HFFc6 (cell line): Measurements from ENCODE around the gene POU2F1. TPM values are rescaled to one million over a fixed set of nuclear protein-coding genes. Genes with fewer than 3 reads are reported as not detected.

Experiments
- DNase-seq: peaks from one replicate; pipeline ENCODE4 v3.0.0-alpha.2; 2018
- H3K27ac Mint-ChIP-seq: 2 replicates; pipeline ENCODE4 v1.8.0; 2020; ENCODE audit warnings: mild to moderate bottlenecking, mixed read lengths
- H3K27me3 Mint-ChIP-seq: 2 replicates; pipeline ENCODE4 v1.8.0; 2021; ENCODE audit warnings: mild to moderate bottlenecking, moderate library complexity, mixed read lengths; ENCODE audit not compliant: insufficient read depth
- H3K36me3 Mint-ChIP-seq: 2 replicates; pipeline ENCODE4 v1.8.0; 2021; ENCODE audit warnings: low read depth, mixed read lengths
- H3K4me1 Mint-ChIP-seq: 2 replicates; pipeline ENCODE4 v1.8.0; 2020; ENCODE audit warnings: low read depth, mixed read lengths
- H3K4me3 Mint-ChIP-seq: 2 replicates; pipeline ENCODE4 v1.8.0; 2020; ENCODE audit warnings: mild to moderate bottlenecking, moderate library complexity, mixed read lengths
- H3K9me3 Mint-ChIP-seq: 2 replicates; pipeline ENCODE4 v1.8.0; 2020; ENCODE audit warnings: mild to moderate bottlenecking, mixed read lengths
- CTCF ChIP-seq: fragments of 200-600 bp; sonication (generic); IDR thresholded peaks from 2 replicates; pipeline ENCODE4 v1.5.0; 2021; ENCODE audit warnings: antibody characterized with exemption, mild to moderate bottlenecking
- total RNA-seq, 6 experiments: library from RNA; stranded (reverse); fragmentation: NEBNext Ultra II Directional; extraction: Animal tissue kit (Norgen Biotek cat#: 25700); gene quantifications; 2 replicates in 1 of 6; 3 replicates in 5 of 6; pipeline ENCODE4 v1.2.3, GENCODE V29; 2021

The POU2F1 gene
- total RNA-seq, 6 experiments from 2014 or later = 3.4 to 6.6 (median 4.4) TPM

- Mint-ChIP-seq H3K9me3 (no peaks in the 10 kb centered on the region), H3K4me3 (no peak overlapping the region), H3K4me1 (peaks cover 2% of the 10 kb centered on the region), H3K27me3 (peaks cover 9% of the 10 kb centered on the region), H3K27ac (no peak overlapping the region), H3K36me3 (no peaks in the 10 kb centered on the region)
- no peak for TF ChIP-seq CTCF
- DNase-seq = no peak
Observed at GRCh38 chr1:167190747-167191237, 29.9 kb upstream of the POU2F1 start.

- Mint-ChIP-seq H3K4me1 (peaks cover 13% of the 10 kb centered on the region), H3K27ac (no peak overlapping the region), H3K36me3 (no peaks in the 10 kb centered on the region), H3K9me3 (no peaks in the 10 kb centered on the region), H3K4me3 (no peak overlapping the region), H3K27me3 (peaks cover 7% of the 10 kb centered on the region)
- no peak for DNase-seq
- no peak for TF ChIP-seq CTCF
Observed at GRCh38 chr1:167191958-167192357, 28.7 kb upstream of the POU2F1 start.

GRCh38 chr1:167194182-167194581 is 26.5 kb upstream of the POU2F1 start:
- Mint-ChIP-seq H3K36me3 (no peaks in the 10 kb centered on the region), H3K9me3 (no peaks in the 10 kb centered on the region), H3K27me3 (peaks cover 7% of the 10 kb centered on the region), H3K4me3 (no peak overlapping the region), H3K27ac (no peak overlapping the region), H3K4me1 (peaks cover 19% of the 10 kb centered on the region)
- no peak for DNase-seq
- no peak for TF ChIP-seq CTCF

- H3K36me3 Mint-ChIP-seq = no peaks in the 10 kb centered on the region
- H3K9me3 Mint-ChIP-seq = no peaks in the 10 kb centered on the region
- DNase-seq = no peak
- TF ChIP-seq CTCF = no peak
- no peak overlapping the region for H3K27ac Mint-ChIP-seq
- H3K4me1 Mint-ChIP-seq = peaks cover 19% of the 10 kb centered on the region
- peaks cover 7% of the 10 kb centered on the region for H3K27me3 Mint-ChIP-seq
- no peak overlapping the region for H3K4me3 Mint-ChIP-seq
Observed at GRCh38 chr1:167196166-167196565, 24.5 kb upstream of the POU2F1 start.

- TF ChIP-seq CTCF = no peak
- Mint-ChIP-seq H3K4me3 (no peak overlapping the region), H3K27me3 (peaks cover 4% of the 10 kb centered on the region), H3K9me3 (no peaks in the 10 kb centered on the region), H3K27ac (no peak overlapping the region), H3K36me3 (no peaks in the 10 kb centered on the region), H3K4me1 (peaks cover 19% of the 10 kb centered on the region)
- DNase-seq = no peak
Observed at GRCh38 chr1:167197236-167197635, 23.4 kb upstream of the POU2F1 start.

GRCh38 chr1:167197692-167198091 is 23.0 kb upstream of the POU2F1 start:
- Mint-ChIP-seq H3K4me1 (peaks cover 19% of the 10 kb centered on the region), H3K4me3 (no peak overlapping the region), H3K27ac (no peak overlapping the region), H3K9me3 (no peaks in the 10 kb centered on the region), H3K27me3 (peaks cover 4% of the 10 kb centered on the region), H3K36me3 (no peaks in the 10 kb centered on the region)
- no peak for TF ChIP-seq CTCF
- DNase-seq = no peak
